NCI-H226 (cell line): ENCODE results near the gene OR4D1.

ENCODE experiments used
- DNase-seq: peaks from one replicate; pipeline ENCODE4 v3.0.0-alpha.2; 2015

The OR4D1 gene

GRCh38 chr17:58156839-58157803, 8.9 kb downstream of the OR4D1 start:
- no peak for DNase-seq

DNA sequence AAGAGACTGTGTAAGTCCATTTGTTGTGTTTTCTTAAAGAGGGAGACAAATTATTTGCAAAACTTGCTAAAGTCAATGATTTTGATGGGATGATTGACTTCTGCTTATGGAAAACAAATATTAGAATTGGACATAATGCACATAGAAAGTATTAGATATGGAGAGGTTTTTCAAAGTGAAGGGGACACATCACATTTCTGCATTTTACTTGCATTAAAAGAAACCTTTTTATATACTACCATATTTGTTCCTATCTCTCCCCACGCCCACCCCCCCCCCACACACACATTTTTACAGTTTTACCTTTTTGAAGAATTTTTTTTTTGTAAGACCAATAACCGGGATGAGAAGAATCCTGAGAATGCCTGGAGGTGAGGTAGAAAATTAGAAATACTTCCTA, 10.0 kb downstream of the OR4D1 start:
- DNase-seq, result no peak

- no peak for DNase-seq
Measured at GRCh38 chr17:58161566-58161965, 13.4 kb downstream of the OR4D1 start.

DNA sequence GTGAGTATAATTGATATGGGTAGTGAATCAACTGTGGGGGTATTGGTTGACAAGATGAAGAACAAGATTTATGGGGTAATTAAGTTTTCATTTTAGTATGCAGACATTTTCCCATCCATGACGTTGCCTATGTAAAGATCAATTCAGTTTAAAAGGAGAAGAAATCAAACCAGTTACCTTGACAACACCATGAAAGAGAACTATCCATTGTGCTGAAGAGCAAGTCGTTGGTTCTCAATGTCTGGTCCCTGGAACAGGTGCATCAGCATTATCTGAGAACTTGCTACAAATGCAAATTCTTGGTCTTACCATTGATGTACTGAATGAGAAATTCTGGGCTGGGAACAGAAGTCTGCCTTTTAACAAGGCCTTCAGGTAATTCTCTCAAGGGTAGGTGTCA, 17.8 kb downstream of the OR4D1 start:
- DNase-seq, result no peak

DNA sequence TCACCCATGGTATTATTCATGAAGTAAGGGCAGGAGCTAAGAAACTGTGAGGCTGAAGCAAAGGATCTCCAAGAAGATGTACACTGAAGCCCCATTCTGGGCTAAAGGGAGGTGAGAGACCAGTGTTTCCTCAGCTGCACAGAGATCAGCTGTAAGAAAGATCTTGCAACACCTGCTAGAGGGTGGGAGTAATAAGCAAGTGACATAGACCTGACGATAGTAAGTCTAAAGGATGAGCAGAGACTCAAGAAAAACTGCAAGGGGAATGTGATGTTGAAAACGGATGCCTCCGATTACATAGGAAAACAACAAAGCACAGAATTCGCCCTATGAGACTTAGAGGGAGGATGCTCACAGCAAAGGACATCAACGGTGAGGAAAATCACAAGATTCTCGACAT, 18.5 kb downstream of the OR4D1 start, which contains the start of gene OR4D2:
TSS of gene OR4D2 (plus strand) at position 301 of the 400 bp plus-strand sequence. CDS start 2,674 bp downstream, outside the sequence.
- DNase-seq, result no peak

DNA sequence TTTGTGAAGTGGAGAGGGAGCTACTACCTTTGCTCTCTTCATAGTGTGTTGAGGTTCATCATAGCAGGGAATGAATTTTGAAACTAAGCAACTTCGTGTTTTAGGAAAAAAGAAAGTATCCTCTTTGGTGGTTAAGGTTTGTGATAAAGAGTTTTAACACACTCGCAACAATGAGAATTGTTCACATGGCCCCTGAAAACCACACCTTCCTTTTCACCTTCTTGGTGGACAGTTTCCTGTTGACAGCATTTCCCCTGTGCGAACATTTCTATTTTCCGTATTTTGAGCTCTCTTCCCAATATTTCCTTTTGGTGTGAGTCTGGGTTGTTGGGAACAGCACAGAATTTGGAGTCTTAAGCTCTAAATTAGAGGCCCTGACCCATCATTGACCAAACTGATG, 22.4 kb downstream of the OR4D1 start:
- DNase-seq, result no peak

DNA sequence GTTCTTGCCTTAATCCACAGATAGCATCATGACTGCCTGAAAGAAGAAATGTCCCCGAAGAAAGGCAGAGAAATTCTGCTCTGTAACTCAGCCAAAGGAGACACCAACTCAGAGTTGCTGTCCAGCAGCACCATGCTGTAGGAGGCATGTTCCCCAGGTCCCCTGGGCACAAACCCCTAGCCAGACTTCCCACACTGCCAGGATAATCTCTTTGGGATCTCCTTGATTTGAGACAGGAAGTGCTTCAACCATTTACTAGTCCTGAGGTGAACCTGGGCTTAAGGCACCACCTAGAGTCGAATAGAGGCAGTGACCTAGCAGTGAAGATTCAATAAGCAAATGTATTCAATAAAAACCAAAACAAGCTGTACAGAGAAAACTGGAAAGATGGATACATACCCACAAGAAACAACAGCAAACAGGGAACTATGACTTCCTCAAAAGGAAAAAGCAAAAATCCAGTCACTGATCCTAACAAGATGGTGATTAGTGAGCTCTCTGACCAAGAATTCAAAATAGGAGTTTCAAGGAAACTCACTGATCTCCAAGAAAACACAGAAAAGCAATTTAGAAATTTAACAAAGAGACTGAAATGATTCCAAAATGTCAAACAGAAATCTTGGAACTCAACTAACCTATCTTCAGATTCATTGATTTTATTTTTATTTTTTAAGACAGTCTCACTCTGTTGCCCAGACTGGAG, 24.3 kb downstream of the OR4D1 start:
- DNase-seq, result peak; percentile 16

DNA sequence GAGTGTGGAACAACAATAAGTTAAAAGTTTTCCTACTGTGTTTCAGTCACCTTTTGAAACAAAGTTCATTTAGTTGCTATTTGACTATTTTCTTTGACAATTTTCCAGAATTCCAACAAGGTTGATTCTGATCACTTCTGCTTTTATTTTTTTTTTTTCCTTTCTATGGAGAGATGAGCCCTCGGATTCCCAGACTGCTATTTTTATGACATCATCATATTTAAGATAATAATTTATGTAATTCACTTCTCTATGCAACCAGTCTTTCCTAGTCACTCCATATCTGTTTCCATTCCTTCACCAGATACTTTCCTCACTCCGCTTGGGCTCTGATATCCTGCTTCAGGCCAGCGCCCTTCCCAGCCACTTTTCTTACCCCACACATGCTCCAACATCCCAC, 26.7 kb downstream of the OR4D1 start:
- no peak for DNase-seq

DNA sequence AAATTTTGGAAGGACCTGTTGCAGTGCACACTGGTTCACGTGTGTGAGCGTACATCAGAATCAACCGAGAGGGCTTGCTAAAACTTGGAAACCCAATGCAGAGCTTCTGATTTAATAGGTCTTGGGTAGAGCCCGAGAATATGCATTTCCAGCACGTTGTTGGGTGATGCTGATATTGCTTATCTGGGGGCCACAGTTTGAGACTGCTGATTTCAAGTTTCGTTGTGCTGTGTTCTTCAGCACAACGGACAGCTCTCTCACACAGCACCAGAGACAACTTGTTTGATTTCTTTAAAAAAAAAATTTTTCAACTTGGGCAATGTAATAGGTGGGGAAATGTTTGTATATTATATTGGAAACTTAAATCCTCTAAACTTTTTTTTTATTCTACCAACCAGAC, 28.0 kb downstream of the OR4D1 start:
- no peak for DNase-seq

GRCh38 chr17:58181796-58182195, 33.6 kb downstream of the OR4D1 start:
- DNase-seq, result no peak

DNA sequence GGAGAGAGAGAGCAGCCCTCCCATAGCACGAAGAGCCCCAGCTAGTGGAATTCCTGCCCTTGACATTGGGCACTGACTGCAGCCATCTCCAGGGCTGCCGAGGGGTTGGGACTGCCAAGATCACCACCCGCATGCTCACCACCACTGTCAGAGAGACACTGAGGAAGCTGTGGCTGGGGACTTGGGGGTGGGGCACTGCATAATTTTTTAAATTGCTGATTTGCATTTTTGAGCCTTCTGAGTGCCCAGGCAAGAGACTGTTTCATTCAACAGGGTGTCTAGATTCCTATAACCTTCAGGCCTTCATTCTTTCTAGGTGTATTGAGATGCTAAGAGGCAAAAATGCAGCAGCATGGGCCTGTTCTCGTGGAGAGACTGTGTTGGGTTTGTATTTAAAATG, 35.3 kb downstream of the OR4D1 start:
- DNase-seq, result no peak

GRCh38 chr17:58184308-58184985, 36.3 kb downstream of the OR4D1 start:
- DNase-seq, result peak; percentile 13

DNA sequence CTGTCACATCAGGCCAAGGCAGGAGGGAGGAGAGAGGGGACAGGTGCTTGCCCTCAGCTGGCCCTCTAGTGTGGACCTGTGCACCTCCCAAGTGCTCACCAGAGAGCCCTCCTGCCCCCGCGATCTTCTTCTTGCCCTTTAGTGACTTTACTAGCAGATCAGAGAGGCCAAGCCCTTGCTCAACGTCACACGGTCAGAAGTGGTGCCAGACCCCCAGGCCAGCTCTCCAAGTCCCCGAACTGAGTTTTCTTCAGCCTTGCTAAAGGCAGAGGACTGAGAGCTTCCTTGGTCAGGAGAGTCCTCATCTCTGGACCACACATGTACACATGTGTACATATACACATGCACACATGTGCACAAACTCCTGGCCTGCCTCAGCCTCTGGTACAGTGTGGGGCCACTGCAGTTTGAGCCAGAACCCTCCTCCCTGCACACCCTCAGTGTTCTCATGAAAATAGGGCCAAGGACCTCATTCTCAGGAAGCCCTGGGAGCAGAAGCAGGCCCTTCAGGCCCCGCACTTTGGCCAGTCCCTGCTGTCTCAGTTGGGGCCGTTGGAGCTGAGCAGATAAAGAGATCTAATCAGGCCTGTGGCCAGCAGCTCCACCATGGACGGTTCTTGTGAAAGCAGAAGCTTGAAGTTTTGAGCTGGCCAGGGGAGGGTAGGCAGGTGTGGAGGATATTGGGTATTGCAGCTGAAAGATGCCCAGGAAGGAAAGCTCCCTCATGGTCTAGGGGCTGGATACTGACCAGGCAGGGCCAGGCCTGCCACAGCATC, 37.0 kb downstream of the OR4D1 start:
- DNase-seq, result no peak

- DNase-seq, result no peak
Measured at GRCh38 chr17:58186591-58186990, 38.4 kb downstream of the OR4D1 start.

- no peak for DNase-seq
Measured at GRCh38 chr17:58187063-58187462, 38.9 kb downstream of the OR4D1 start.

- no peak for DNase-seq
Measured at GRCh38 chr17:58187675-58188074, 39.5 kb downstream of the OR4D1 start.

DNA sequence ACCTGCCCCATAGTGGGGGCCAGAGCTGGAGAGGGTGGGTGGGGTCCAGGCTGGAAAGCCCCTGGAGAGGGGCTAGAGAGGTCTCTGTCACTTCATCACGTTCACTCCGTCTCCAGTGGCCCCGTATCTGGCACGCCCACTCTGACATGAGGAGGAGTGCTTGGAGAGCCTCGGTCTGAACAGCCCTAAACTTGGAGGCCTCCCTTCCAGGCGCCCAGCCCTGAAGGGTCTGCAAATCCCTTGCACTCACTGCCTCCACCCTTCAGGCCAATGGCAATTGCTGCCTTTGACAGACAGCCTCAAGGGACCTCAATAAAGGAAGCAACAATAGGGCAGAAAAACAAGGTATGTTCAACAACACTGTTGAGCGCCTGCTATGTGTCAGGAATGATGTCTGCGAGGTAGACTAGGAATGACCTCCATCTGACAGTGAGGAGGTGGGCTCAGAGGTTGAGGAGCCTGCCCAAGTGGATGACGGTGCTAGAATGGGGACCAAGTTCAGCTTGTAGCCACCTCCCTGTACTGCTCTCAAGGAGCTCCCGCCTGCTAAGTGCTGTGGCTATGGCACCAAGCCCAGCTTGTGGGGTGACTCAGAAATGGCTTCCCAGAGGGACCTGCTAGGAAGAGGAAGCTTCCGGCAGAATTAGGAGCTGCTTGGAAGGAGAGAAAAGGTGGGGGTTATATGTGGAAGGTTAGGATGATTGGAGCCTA, 41.4 kb downstream of the OR4D1 start:
- DNase-seq, result peak; percentile 61

DNA sequence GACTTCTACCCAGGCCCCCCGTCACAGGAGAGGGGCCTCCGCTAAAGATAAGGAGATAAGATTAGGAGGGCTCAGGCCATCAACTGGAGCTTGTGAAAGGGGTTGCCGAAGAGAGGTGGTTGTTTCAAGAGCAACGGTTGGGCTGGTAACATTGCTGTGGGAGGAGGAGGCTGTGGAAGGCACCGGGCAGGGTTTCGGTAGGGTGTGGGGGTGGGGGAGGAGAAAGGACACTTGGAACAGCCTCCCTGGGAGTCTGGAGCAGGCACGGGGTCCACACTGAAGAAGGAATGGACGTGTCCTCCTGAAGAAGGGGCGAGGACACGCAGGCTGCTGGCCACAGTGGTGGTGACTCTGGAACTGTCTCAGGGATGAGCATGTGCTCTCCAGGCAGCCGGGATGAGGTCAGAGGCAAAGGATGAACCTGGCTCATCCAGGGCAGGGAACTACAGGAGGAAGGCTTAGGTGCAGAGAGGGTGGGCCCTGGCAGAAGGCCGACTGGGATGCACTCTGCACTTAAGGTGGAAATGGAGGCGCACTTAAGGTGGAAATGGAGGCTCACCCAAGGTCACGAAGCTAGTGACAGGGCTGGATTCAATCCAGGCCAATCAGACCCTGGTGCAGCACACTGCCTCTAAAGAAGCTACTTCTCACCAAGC, 43.2 kb downstream of the OR4D1 start:
- no peak for DNase-seq

- DNase-seq, result no peak
Measured at GRCh38 chr17:58192612-58193011, 44.4 kb downstream of the OR4D1 start, which contains the start of gene EPX. Gene EPX, plus strand, starts transcription at chr17:58192726. Its CDS starts 121 bp downstream, at chr17:58192847.

GRCh38 chr17:58193641-58194255, 45.6 kb downstream of the OR4D1 start:
- DNase-seq, result no peak
